Measurements from ENCODE around the gene ADCK1.
A peak's percentile ranks its signal among the peaks of the same experiment; 100 is the strongest.
"Not testable (repeated sequence)": the region's sequence is repeated elsewhere in the genome, so short reads cannot be mapped to it uniquely, and the experiment has no call there.

Gene ADCK1

GRCh38 chr14:77959686-77960085, 159.8 kb downstream of the ADCK1 start:
- DNase-seq = not testable (repeated sequence)

GRCh38 chr14:77961847-77962580, 162.1 kb downstream of the ADCK1 start:
- no peak for DNase-seq

GRCh38 chr14:77962731-77963520, 163.0 kb downstream of the ADCK1 start:
- no peak for DNase-seq

- DNase-seq = no peak
Observed at GRCh38 chr14:77964586-77964985, 164.7 kb downstream of the ADCK1 start.

- DNase-seq = no peak
Observed at GRCh38 chr14:77965050-77965449, 165.1 kb downstream of the ADCK1 start.

- DNase-seq = peak; percentile 16 to 21
Observed at GRCh38 chr14:77965919-77966435, 166.1 kb downstream of the ADCK1 start.

- no peak for DNase-seq
Observed at GRCh38 chr14:77967110-77967509, 167.2 kb downstream of the ADCK1 start.

GRCh38 chr14:77970646-77971045, 170.7 kb downstream of the ADCK1 start:
- DNase-seq = no peak

GRCh38 chr14:77973246-77973645, 173.3 kb downstream of the ADCK1 start:
- DNase-seq = no peak

GRCh38 chr14:77976591-77976990, 176.7 kb downstream of the ADCK1 start:
- no peak for DNase-seq

- DNase-seq = no peak
Observed at GRCh38 chr14:77979171-77979570, 179.3 kb downstream of the ADCK1 start.

- no peak for DNase-seq
Observed at GRCh38 chr14:77979666-77980351, 179.9 kb downstream of the ADCK1 start.

GRCh38 chr14:77980475-77981321, 180.8 kb downstream of the ADCK1 start:
- DNase-seq = no peak

Measured in inflammatory macrophage (primary cell).